Lower leg skin (tissue), 3 donors: ENCODE results near the gene DIS3L2.

Experiments
- CTCF ChIP-seq, 3 donors: fragments of 450-650 bp; IDR thresholded peaks; one replicate each; pipeline ENCODE4 v1.5.1; 2016; ENCODE audit warnings: antibody characterized with exemption in 3 of 3, mild to moderate bottlenecking in 3 of 3, moderate library complexity in 2 of 3
- POLR2A ChIP-seq, 2 donors: fragments of 450-650 bp; IDR thresholded peaks; one replicate each; pipeline ENCODE4 v1.6.1; 2016 to 2017; ENCODE audit warnings: antibody characterized with exemption in 2 of 2, mild to moderate bottlenecking in 1 of 2, moderate library complexity in 1 of 2

- no peak for TF ChIP-seq CTCF (IDR thresholded peaks at IDR 0.05)
- TF ChIP-seq POLR2A (IDR thresholded peaks at IDR 0.05) = no peak
These were observed 28.9 kb upstream of the DIS3L2 start for GRCh38 chr2:231932711-231932970.
